ENCODE results near the gene SPATC1L.

Gene SPATC1L

DNA sequence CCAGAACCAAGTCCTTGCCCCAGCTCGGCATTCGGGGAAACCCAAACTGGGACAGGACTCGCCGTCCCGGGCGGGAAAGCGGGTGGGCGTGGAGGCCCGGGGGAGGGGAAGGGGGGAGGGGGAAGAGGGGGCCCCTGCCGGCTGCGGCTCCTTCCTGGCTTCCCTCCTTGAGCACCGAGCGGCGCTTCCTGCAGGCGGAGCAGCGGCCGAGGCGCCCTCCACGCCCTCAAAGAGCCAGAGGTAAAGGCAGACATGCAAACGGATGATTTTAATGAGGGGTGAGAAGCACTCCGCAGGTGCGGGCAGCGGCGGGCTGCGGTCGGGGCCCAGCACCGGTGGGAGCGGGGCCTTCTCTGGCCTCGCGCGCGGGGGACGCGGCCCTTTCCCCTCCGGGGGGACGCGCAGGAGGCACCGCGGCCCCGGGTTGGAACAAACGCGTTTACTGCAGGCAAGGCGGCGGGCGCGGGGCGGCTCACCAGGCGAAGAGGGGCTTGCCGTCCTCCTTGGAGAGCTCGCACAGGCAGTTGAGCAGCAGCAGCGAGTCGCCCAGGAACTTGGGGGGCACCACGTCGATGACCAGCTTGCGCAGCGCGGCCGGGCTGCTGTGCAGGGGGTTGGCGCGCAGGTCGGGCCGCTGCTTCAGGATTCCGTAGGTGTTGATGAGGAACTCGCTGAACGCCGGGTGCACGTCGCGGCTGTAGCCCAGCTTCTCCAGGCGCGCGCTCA is 23.2 kb downstream of the SPATC1L start:
- DNase-seq: peak; percentile 24

DNA sequence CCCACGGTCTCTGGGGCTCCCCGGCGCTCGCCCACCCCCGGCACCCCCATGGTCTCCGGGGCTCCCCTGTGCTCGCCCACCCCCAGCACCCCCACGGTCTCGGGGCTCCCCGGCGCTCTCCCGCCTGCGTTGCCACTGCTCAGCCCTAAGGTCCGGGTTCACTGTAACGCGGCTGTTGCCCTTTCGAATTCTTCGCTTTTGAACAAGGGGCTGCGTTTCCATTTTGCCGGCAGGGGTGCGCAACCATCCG is 23.7 kb downstream of the SPATC1L start:
- DNase-seq: peak; percentile 17

DNA sequence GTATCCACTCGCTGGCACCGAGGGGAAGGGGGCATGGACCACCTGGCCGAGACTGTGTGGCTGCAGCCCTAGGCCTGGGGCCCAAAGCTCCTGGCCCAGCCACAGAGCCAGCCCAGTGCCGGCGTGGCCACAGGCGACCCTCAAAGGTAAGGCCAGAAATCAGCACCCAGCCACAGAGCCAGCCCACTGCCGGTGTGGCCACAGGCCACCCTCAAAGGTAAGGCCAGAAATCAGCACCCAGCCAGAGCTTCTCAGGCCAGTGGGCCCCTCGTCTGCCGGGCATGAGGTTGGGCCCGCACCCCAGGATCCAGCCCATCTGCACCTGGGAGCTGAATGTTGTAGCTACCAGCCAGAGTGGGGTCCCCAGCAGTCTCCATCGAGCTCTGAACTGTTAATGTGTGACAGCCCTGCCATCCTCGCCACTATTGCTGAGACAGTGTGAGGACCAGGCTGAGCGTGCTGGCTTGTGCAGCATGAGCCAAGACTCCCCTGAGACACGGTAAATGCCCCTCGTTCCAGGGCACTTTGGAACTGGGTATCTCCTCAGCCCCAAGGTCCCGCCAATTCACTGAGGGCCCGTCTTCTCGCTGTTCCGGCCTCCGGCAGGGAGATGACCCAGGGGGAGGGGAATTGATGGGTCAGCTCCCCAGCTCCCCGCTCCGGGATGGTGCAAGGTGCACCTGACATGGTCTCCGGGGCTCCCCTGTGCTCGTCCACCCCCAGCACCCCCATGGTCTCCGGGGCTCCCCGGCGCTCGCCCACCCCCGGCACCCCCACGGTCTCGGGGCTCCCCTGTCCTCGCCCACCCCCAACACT is 24.2 kb downstream of the SPATC1L start:
- no peak for DNase-seq

DNA sequence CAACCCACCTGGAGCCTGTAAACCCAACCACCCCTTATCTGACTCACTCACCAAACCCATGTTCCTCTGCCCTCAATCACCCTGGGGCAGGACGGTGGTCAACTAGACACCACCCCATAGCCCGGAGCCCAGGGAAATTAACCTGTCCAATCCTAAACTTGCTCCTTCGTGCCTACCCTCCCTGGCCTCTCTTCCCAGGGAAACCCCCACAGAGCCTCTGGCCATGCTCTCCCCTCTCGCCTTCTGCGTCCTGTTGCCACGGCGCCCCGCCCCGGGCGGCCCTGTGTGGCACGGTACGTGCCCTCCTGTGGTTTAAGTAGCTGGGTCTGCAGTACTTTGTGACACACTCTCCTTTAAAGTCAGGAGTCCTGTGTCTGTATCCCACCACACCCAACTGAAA is 24.9 kb downstream of the SPATC1L start:
- peak; percentile 15 for DNase-seq

DNA sequence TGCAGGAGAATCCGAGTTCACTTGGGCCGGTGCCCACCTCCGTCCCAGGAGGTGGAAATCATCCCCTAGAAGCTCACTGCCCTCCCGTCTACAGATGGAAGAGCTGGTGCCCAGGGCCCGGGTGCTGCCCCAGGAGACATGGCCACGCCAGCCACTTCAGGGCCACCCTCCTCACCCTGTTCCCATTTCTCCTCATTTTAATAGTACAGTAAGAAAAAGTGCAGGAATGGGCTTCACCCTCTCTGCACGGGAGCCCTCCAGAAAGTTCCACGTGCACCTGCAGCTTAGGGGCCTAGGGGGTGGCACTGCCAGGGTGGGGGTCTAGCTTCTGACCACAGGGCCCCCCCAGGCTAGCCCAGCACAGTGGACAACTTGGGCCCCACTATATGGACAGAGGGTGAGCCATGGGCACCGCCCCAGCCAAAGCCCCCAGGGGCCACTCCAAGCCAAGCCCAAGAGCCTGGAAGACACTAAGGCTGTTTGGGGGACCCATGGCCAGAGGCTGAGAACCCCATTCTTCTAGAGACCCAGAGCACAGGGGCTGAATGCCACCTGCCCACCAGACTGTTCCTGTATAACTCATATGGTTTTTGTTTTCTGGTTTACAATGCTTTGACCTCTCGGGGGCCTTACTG is 25.5 kb downstream of the SPATC1L start:
- no peak for DNase-seq

GRCh38 chr21:46157987-46158451 is 26.2 kb downstream of the SPATC1L start:
- no peak for DNase-seq

DNA sequence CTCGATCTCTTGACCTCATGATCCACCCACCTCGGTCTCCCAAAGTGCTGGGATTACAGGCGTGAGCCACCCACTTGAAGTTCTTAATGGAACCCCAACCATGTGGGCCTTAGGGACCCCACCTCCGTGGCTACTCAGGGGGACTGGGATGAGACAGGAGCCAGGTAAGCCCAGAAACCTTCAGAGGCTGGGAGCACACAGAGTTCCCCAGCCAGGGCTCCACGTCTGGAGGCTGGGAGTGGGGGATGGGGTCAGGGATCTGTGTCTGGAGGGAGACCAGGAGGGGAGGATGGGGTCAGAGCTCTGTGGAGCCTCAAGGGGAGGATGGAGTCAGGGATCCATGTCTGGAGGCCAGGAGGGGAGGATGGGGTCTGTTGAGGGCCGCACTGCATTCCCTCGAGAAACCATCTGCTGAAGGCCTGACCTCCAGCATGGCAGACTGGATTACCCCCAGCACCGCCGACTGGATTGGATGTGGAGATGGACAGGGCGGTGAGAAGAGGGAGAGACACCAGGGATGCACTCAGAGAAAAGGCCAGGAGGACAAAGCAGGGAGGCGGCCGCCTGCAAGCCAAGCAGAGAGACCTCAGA is 26.8 kb downstream of the SPATC1L start:
- DNase-seq: peak; percentile 15

DNA sequence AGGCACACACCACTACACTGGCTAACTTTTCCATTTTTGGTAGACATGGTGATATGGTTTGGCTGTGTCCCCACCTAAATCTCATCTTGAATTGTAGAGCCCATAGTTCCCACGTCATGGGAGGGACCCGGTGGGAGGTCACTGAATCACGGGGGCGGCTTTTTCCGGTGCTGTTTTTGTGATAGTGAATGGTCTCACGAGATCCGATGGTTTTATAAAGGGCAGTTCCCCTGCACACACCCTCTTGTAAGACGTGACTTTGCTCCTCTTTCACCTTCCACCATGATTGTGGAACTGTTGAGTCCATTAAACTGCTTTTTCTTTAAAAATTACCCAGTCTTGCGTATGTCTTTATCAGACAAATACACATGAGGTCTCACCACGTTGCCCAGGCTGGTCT is 27.6 kb downstream of the SPATC1L start:
- no peak for DNase-seq

GRCh38 chr21:46156378-46156645 is 27.9 kb downstream of the SPATC1L start:
- DNase-seq: no peak

- peak; percentile 24 for DNase-seq
Measured at GRCh38 chr21:46155514-46156377, 28.5 kb downstream of the SPATC1L start, which contains the start of gene FTCD. Gene FTCD, minus strand, starts transcription at chr21:46155579. Its CDS starts 56 bp downstream, at chr21:46155523.

DNA sequence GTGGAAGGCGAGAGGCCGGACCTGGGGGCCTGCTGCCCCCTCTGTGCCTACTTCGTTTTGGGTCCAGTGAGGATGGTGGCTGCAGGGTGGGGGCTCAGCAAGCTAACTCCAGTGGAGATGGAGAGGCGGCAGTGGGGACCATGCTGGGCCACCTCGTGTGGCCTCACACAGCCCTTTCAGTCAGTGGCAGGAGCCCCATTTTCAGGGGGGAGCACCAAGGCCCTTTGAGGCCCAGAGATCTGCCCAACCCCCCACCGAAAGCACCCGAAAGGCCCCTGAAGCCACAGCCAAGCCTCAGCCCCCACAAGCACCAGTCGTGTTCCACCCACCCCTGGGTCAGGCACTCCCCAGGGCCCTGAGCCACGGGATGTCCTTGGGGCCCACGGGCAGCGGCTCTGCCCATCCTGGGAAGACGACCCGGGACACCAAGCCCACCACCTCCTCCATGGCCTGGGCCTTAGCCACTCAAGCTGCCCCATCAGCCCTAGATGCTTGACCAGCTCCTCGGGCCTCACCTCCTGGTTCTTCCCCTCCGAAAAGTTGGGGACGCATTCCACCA is 29.2 kb downstream of the SPATC1L start:
- peak; percentile 25 for DNase-seq

GRCh38 chr21:46154155-46154954 is 29.9 kb downstream of the SPATC1L start:
- peak; percentile 30 for DNase-seq

DNA sequence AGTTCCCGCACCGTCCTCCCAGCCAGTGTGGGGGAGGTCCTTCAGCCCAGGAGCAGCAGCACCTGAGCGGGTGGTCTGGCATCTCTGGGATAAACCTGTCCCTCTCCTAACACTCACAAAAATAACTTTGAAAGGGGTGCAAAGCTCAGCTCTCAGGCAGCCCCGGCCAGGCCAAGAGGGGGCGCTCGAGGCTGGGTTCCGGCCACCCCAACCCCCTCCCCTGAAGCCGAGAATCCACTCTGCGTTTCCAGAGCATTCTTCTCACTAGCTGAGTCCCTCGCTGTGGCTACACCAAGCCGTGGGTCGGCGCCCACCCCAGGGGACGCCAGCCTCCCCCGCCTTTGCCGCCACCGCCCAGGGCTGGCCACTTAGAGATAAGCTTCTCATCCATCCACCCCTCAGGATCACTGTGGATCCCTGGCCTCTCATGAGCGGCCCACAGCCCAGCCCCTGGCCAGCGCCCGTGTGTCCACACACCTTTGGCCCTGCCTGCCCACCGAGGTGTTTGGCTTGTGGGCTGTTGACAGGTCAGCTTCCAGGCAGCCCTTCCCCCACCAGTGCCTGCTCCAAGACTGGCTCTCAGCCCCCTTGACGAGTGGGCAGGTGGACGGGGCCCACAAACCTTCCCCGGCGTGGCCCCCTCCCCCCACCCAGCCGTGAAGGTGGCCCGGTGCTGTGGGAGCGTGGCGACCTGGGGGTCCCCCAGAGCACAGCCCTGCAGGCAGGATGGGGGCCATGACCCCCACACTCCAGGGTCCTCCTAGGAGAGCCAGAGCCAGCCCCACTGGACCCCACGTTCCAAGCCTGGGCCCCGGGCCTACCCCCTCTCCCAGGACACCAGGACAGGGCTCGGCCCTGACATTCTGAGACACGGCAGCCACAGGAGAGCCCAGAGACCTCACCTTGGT is 30.8 kb downstream of the SPATC1L start:
- DNase-seq: peak; percentile 75

DNA sequence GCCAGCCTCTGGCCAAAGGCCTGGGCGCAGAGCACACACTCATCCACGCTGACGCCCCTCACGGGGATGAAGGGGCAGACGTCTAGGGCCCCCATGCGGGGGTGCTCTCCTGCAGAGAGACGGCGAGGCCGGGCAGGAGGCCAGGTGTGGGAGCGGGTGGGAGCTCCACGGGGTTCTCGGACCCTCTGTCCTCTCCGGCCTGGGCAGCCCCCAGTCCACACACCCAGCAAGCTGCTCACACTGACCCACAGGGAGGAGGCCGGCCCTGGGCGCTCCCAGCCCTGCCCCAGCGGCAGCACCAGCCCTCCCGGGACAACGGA is 31.4 kb downstream of the SPATC1L start:
- peak; percentile 34 for DNase-seq

DNA sequence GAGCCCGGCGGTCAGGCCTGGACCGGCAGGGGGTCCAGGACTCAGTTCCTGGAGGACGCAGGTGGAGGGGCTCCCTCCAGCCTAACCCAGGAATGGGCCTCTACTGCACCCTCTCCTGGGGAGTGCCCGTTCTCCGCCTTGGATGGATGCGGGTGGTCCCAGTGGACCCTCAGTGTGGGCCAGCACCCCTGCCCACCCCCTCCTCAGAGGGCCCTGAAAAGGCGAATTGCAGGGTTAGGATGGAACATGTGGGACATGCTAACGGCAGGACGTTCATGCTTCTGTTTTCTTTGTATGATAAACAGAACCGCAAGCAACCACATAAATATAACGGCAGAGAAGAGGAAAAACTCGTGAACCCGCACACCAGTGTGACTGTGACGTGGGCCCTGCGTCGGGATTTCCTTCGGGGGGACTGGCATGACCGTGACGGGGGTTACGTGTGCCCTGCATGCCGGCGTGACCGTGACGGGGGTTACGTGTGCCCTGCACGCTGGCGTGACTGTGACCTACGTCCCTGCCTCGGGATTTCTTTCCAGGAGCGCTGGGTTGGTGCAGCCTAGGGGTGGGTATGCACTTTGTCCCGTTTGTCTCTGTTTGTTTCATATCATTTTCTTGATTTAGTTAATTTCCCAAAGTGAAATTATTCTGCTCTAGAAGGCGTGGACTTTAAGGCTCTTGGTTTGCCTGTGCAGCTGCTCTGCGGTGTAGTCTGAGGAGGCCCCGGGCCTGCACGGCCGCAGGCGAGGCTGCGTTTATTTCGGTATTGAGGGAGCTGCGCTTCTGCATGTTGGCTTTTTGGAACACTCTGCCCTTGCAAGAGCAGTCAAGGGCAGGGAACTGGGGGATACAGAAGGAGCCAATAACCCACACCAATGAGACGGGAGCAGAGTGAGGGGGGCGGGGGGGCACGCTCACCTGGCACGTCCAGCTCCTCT is 32.0 kb downstream of the SPATC1L start:
- DNase-seq: peak; percentile 16

DNA sequence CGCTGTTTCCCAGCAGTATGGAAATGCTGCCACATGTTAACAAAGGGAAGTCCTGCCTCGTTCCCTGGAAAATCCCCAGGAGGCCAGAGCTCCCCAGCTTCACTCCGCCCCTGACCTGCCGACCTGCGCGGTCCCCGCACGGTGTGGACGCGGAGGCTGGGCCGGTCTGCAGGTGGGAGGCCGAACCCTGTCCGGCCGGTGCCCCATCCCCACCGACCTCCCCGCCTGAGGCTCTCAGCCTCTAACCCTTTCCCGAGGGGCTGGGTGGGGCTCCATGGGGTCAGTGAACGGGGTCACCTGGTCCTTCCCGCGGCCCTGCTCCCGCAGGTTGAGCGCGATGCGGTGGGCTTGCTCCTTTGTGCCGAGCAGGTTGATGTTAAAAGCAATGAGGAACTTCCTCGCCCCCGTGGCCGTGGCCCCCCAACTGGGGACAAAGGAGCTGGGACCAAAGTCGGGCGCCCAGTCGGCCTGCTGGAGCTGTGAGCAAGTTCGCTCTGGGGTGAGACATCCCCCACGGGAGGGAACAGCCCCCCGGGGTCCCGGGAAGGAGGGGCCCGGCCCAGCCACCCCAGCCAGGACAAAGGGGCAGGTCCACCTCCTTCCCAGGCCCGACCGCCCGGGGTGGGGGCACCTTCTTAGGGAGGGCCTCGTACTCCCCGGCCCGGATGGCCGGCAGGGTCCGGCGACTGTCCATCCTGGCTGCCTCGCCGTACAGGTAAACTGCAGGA is 32.8 kb downstream of the SPATC1L start:
- peak; percentile 29 for DNase-seq

GRCh38 chr21:46150491-46151121 is 33.7 kb downstream of the SPATC1L start:
- DNase-seq: peak; percentile 26

DNA sequence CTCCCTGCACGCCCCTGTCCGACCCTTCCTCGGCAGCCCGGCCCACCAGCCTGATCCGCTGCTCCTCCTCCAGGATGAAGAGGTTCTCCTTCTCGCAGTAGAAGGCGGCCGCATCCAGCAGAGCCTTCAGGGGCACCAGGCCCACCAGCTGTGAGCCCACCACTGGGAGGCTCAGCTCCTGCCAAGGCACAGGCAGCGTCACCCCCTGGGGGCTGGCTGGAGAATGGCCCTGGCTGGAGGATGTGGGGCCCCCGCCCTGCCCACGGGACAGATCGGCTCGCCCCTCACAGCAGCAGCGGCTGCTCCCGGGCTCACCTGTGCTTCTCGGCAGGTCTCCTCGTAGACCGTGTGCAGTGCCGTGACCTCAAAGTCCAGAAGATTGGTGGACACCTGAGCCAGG is 34.2 kb downstream of the SPATC1L start:
- DNase-seq: peak; percentile 20
